Hepatocyte (in vitro differentiated cells): Measurements from ENCODE around the gene SKOR2.

Experiments
- CTCF ChIP-seq: fragments of 200-600 bp; sonication (generic); IDR thresholded peaks from 2 replicates; pipeline ENCODE4 v1.5.1; 2016; ENCODE audit warnings: antibody characterized with exemption, mild to moderate bottlenecking; ENCODE audit not compliant: poor library complexity
- EZH2 ChIP-seq: fragments of 200-600 bp; sonication (generic); IDR thresholded peaks from 2 replicates; pipeline ENCODE4 v1.6.1; 2016; ENCODE audit warnings: antibody characterized with exemption, mild to moderate bottlenecking, borderline replicate concordance
- EZH2phosphoT487 ChIP-seq: fragments of 200-600 bp; sonication (generic); IDR thresholded peaks from one replicate; pipeline ENCODE4 v1.6.1; 2018; ENCODE audit warnings: antibody characterized with exemption, mild to moderate bottlenecking, low read depth, moderate library complexity; ENCODE audit not compliant: unreplicated experiment, severe bottlenecking

GRCh38 chr18:47283476-47283875 is 32.0 kb upstream of the SKOR2 start:
- peak; percentile 41 for TF ChIP-seq CTCF
- no peak for TF ChIP-seq EZH2
- no peak for TF ChIP-seq EZH2phosphoT487
